Panc1 (cell line): ENCODE results near the gene TTC13. TPM values are rescaled to one million over a fixed set of nuclear protein-coding genes. Genes with fewer than 3 reads are reported as not detected.

ENCODE experiments used
- ATAC-seq: fragments of 200-7000 bp; cut with Tn5 transposase; 2 replicates; pipeline ENCODE4 v1.9.1; 2020; ENCODE audit warnings: mild to moderate bottlenecking, moderate library complexity
- BruUV-seq: library from RNA; stranded (reverse); fragments of 400-500 nt; replicated peaks from 2 replicates; lab custom pipeline; 2021; lab: Mats Ljungman, UMichigan
- CTCF ChIA-PET: fragments of 300-600 bp; sonication (Branson Sonifier 250); formaldehyde crosslinking; loops from one replicate; lab custom pipeline; 2022; ENCODE audit warnings: antibody characterized with exemption; lab: Charles Lee
- POLR2A ChIA-PET: fragments of 300-600 bp; sonication (Branson Sonifier 250); formaldehyde crosslinking; loops from one replicate; lab custom pipeline; 2022; ENCODE audit warnings: antibody characterized with exemption; lab: Charles Lee
- DNase-seq: peaks from one replicate; pipeline ENCODE4 v3.0.0-alpha.2; 2010; ENCODE audit warnings: low read depth, low spot score
- H3K27ac ChIP-seq: 2 replicates; pipeline ENCODE4 v1.5.1; 2011; ENCODE audit warnings: mild to moderate bottlenecking, low read length, inconsistent platforms
- H3K27me3 ChIP-seq: fragments of 200-500 bp; sonication (Bioruptor generic); 2 replicates; pipeline ENCODE4 v1.6.0; 2014; ENCODE audit warnings: low read length, inconsistent platforms; ENCODE audit not compliant: control insufficient read depth, insufficient read depth
- H3K36me3 ChIP-seq: fragments of 200-500 bp; sonication (Bioruptor generic); 2 replicates; pipeline ENCODE4 v1.5.1; 2014; ENCODE audit warnings: inconsistent platforms, mild to moderate bottlenecking, low read length, moderate library complexity; ENCODE audit not compliant: control insufficient read depth, insufficient read depth
- H3K4me1 ChIP-seq: 2 replicates; pipeline ENCODE4 v1.5.1; 2011; ENCODE audit warnings: inconsistent platforms, mild to moderate bottlenecking, low read length, moderate library complexity; ENCODE audit not compliant: control insufficient read depth, insufficient read depth
- H3K4me3 ChIP-seq, 2 experiments: 2 replicates each; pipeline ENCODE4 v1.5.1; 2011 to 2012; ENCODE audit warnings: low read depth in 2 of 2, low read length in 2 of 2, mild to moderate bottlenecking in 2 of 2, inconsistent platforms in 1 of 2, moderate library complexity in 1 of 2
- H3K9me3 ChIP-seq: fragments of 200-500 bp; sonication (Bioruptor generic); 2 replicates; pipeline ENCODE4 v1.5.1; 2014; ENCODE audit warnings: low read depth, mild to moderate bottlenecking, inconsistent platforms, low read length, moderate library complexity; ENCODE audit not compliant: control insufficient read depth, insufficient read depth
- CTCF ChIP-seq: fragments of 450-650 bp; IDR thresholded peaks from 2 replicates; pipeline ENCODE4 v1.5.1; 2017; ENCODE audit warnings: mild to moderate bottlenecking
- POLR2AphosphoS5 ChIP-seq: IDR thresholded peaks from 2 replicates; pipeline ENCODE4 v1.6.1; 2012; ENCODE audit warnings: mild to moderate bottlenecking, low read depth, low read length, moderate library complexity
- REST ChIP-seq, 2 experiments: IDR thresholded peaks; 2 replicates each; pipeline ENCODE4 v1.6.1; 2011 to 2012; ENCODE audit warnings: low read depth in 2 of 2, control low read depth in 1 of 2, low read length in 1 of 2, mild to moderate bottlenecking in 1 of 2, moderate library complexity in 1 of 2; ENCODE audit not compliant: insufficient read depth in 1 of 2
- SIN3A ChIP-seq: IDR thresholded peaks from 2 replicates; pipeline ENCODE4 v1.6.1; 2012; ENCODE audit warnings: low read depth, mild to moderate bottlenecking, low read length, moderate library complexity, borderline replicate concordance; ENCODE audit not compliant: insufficient read depth
- TCF7L2 ChIP-seq: IDR thresholded peaks from 2 replicates; pipeline ENCODE4 v1.6.1; 2011; ENCODE audit warnings: mild to moderate bottlenecking, low read depth, low read length, inconsistent platforms
- in situ Hi-C: cut with HindIII; loops from 2 replicates; pipeline ENCODE4 v1.10.0; 2016; ENCODE audit warnings: low sequenced_read_pairs, low pct_unique_long_range_greater_than_20kb
- intact Hi-C: fragments of 100-400 bp; cut with micrococcal nuclease; formaldehyde crosslinking; loops from one replicate; pipeline ENCODE4 v1.10.0; 2022; ENCODE audit not compliant: unreplicated experiment
- total RNA-seq: library from RNA; stranded (reverse); gene quantifications from one replicate; pipeline ENCODE4 v1.2.1, GENCODE V29; 2021; ENCODE audit not compliant: unreplicated experiment

The TTC13 gene
- total RNA-seq, 1 experiment from 2014 or later = 19.0 TPM

- Histone ChIP-seq H3K27ac (no peak overlapping the region), H3K36me3 (no peaks in the 10 kb centered on the region), H3K27me3 (peaks cover 2% of the 10 kb centered on the region; the same call in 1 of the 2 replicates), H3K9me3 (no peaks in the 10 kb centered on the region), H3K4me1 (no peaks in the 10 kb centered on the region), H3K4me3 (no peak overlapping the region)
- no peak for DNase-seq
- in situ Hi-C loops = no loop called here
- no TSS peak for BruUV-seq
- POLR2A ChIA-PET = no interaction called here
- no peak for ATAC-seq
- TF ChIP-seq CTCF (no peak), POLR2AphosphoS5 (no peak), REST (IDR thresholded peaks at IDR 0.05; ENCODE audit: insufficient read depth in 1 of 2, low read depth in 2 of 2, low read length in 1 of 2) (no peak), TCF7L2 (no peak), SIN3A (no peak)
- CTCF ChIA-PET = no interaction called here
- intact Hi-C loops = no loop called here
Measured at GRCh38 chr1:230891413-230891812, 87.2 kb downstream of the TTC13 start.

GRCh38 chr1:230884646-230885045 lies 94.0 kb downstream of the TTC13 start:
- TF ChIP-seq SIN3A (no peak), CTCF (no peak), REST (IDR thresholded peaks at IDR 0.05; ENCODE audit: insufficient read depth in 1 of 2, low read depth in 2 of 2, low read length in 1 of 2) (no peak), POLR2AphosphoS5 (no peak), TCF7L2 (no peak)
- CTCF ChIA-PET = no interaction called here
- in situ Hi-C loops = no loop called here
- BruUV-seq = no TSS peak
- Histone ChIP-seq H3K36me3 (no peaks in the 10 kb centered on the region), H3K4me1 (no peaks in the 10 kb centered on the region), H3K27ac (no peak overlapping the region), H3K9me3 (no peaks in the 10 kb centered on the region), H3K27me3 (peaks cover 2% of the 10 kb centered on the region; the same call in 1 of the 2 replicates), H3K4me3 (no peak overlapping the region)
- POLR2A ChIA-PET = no interaction called here
- ATAC-seq (no peak), DNase-seq (no peak)
- intact Hi-C loops = no loop called here
